Measurements from ENCODE around the gene TMEM174.
"Not testable (repeated sequence)": the region's sequence is repeated elsewhere in the genome, so short reads cannot be mapped to it uniquely, and the experiment has no call there.

Gene TMEM174

DNA sequence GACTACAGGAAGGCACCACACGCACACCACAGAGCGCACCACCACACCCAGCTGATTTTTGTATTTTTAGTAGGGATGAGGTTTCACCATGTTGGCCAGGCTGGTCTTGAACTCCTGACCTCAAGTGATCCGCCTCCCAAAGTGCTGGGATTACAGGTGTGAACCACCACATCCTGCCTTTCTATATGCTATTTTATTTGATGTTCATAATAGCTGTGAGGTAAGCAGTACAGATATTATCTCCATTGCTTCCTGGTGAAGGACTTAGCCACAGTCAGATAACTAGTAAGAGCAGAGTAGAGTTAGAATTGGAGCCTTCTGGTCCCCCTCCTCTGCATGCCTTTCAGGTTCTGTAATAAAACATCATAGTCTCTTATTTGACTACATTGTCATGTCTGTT is 46.3 kb downstream of the TMEM174 start:
- not testable (repeated sequence) for H3K9me3 Mint-ChIP-seq; H3K36me3 Mint-ChIP-seq; H3K27ac Mint-ChIP-seq; ATAC-seq; DNase-seq (ENCODE audit: low spot score in 2 of 2); H3K4me1 Mint-ChIP-seq; H3K4me3 Mint-ChIP-seq

GRCh38 chr5:73221161-73221560 is 48.2 kb downstream of the TMEM174 start:
- Mint-ChIP-seq H3K9me3 (no peaks in the 10 kb centered on the region), H3K4me1 (no peaks in the 10 kb centered on the region), H3K36me3 (no peaks in the 10 kb centered on the region), H3K4me3 (no peak overlapping the region), H3K27ac (no peak overlapping the region)
- no peak for ATAC-seq
- no peak for DNase-seq (ENCODE audit: low spot score in 2 of 2)

- no peak for ATAC-seq
- Mint-ChIP-seq H3K4me1 (no peaks in the 10 kb centered on the region), H3K9me3 (no peaks in the 10 kb centered on the region), H3K36me3 (no peaks in the 10 kb centered on the region), H3K4me3 (no peak overlapping the region), H3K27ac (no peak overlapping the region)
- DNase-seq (ENCODE audit: low spot score in 2 of 2), result no peak
Measured at GRCh38 chr5:73221726-73222125, 48.7 kb downstream of the TMEM174 start.

- no peaks in the 10 kb centered on the region for H3K36me3 Mint-ChIP-seq
- H3K4me1 Mint-ChIP-seq, result no peaks in the 10 kb centered on the region
- no peak overlapping the region for H3K27ac Mint-ChIP-seq
- H3K9me3 Mint-ChIP-seq, result no peaks in the 10 kb centered on the region
- no peak for ATAC-seq
- no peak overlapping the region for H3K4me3 Mint-ChIP-seq
- DNase-seq (ENCODE audit: low spot score in 2 of 2), result no peak
Measured at GRCh38 chr5:73222173-73222572, 49.2 kb downstream of the TMEM174 start.
